ENCODE data around the gene TRIM14.

The TRIM14 gene

DNA sequence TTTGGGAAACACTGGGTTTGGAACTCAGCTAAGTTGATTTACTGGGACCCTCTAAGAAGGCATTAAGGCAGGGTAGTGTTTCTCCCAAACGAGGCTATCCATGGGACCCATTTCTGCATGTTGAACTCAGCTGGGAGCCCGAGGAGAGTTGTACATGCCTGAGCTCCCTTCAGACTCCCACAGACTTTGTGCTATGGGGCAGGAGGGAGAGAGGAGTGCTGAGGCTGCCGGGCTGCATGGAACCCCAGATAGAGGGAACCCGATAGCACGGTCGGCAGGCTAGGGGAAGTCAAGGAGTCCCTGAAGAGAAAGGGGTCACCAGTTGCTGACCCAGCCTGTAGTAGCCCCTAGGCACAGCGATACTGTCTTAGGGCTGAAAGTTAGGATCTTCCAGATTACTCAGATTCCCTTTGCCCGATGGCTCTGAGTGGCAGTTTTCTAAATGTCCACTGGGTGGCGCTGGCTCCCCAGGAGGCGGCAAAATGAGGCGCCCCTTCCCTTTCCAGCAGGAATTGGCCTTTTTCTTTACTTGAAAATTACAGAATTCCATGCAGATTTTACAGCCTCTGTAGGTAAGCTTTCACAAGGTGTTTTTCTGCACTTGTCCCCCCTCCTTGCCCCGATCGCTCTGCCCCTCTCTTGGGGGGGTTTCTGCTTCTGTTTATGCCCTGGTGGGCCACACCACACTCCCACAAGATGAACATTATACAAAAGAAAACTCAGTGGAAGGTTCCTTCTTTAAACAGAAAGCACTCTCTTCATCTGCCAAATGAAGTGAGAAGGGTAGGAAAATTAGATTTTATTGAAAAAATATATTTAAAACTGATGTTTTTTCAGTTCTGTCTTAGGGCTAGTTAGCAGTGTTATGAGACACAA is 44.7 kb downstream of the TRIM14 start:
- in situ Hi-C loops (cut with MboI; ENCODE audit: low pct_unique_long_range_greater_than_20kb, low sequenced_read_pairs, unreplicated experiment): loop anchor here (10.0 kb wide), 1 partner anchor 190 kb away; no protein-coding TSS in a partner anchor
- DNase-seq (ENCODE audit: low spot score): peak; percentile 71
- TF ChIP-seq, protein P1, sequence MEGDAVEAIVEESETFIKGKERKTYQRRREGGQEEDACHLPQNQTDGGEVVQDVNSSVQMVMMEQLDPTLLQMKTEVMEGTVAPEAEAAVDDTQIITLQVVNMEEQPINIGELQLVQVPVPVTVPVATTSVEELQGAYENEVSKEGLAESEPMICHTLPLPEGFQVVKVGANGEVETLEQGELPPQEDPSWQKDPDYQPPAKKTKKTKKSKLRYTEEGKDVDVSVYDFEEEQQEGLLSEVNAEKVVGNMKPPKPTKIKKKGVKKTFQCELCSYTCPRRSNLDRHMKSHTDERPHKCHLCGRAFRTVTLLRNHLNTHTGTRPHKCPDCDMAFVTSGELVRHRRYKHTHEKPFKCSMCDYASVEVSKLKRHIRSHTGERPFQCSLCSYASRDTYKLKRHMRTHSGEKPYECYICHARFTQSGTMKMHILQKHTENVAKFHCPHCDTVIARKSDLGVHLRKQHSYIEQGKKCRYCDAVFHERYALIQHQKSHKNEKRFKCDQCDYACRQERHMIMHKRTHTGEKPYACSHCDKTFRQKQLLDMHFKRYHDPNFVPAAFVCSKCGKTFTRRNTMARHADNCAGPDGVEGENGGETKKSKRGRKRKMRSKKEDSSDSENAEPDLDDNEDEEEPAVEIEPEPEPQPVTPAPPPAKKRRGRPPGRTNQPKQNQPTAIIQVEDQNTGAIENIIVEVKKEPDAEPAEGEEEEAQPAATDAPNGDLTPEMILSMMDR (IDR thresholded peaks at IDR 0.05; ENCODE audit: extremely low read depth, insufficient read depth, missing control alignments): peak; percentile 92

DNA sequence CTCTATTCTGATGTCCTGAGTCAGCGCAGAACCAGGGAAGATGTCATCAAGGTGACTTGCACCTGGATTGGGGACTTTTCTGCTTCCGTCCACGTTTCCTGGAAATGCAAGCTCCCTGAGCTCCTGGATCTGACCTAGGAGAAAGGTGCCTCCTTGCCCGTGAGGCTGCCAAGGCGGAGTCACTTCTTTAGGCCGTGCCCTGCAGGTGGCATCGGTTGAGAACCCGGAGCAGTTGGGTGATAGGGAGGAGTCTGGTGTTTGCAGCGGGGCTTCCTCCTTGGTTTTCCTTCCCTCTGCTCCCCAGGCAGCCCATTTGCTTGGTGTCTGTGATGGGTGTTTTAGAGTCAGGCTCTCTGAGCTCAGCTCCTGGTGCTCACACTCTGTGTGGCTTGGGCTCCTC is 47.3 kb downstream of the TRIM14 start:
- in situ Hi-C loops (cut with MboI; ENCODE audit: low pct_unique_long_range_greater_than_20kb, low sequenced_read_pairs, unreplicated experiment): loop anchor here (10.0 kb wide), 1 partner anchor 193 kb away; no protein-coding TSS in a partner anchor
- TF ChIP-seq, protein P1 (IDR thresholded peaks at IDR 0.05; ENCODE audit: extremely low read depth, insufficient read depth, missing control alignments): no peak
- no peak for DNase-seq (ENCODE audit: low spot score)

DNA sequence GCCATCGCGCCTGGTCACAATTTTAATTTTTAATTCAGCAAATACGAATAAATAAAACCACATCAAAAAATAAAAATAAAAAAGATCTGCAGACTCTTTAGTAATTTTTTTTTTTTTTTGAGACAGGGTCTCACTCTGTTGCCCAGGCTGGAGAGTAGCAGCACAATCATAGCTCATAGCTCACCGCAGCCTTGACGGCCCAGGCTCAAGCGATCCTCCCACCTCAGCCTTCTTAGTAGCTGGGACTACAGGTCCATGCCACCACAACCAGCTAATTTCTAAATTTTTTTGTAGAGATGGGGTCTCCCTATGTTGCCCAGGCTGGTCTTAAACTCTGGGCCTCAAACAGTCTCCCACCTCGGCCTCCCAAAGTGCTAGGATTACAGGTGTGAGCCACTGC is 48.3 kb downstream of the TRIM14 start:
- TF ChIP-seq, protein P1 (IDR thresholded peaks at IDR 0.05; ENCODE audit: extremely low read depth, insufficient read depth, missing control alignments): no peak
- DNase-seq (ENCODE audit: low spot score): no peak
- in situ Hi-C loops (cut with MboI; ENCODE audit: low pct_unique_long_range_greater_than_20kb, low sequenced_read_pairs, unreplicated experiment): loop anchor here (10.0 kb wide), 1 partner anchor 194 kb away; no protein-coding TSS in a partner anchor

DNA sequence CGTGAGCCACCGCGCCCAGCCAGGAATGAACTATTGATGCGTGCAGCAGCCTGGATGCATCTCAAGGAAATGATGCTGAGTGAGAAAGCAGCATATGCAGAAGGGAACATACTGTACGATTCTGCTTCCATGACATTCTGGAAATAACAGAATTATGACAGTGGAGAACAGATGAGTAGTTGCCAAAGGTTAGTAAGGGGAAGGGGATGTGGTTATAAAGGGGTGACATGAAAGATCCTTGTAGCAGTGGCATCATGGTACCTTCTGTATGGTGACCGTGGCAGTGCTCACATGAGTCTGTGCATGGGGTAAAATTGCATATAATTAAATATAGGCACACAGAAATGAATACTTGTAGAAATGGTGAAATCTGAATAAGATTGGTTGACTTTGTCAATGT is 49.5 kb downstream of the TRIM14 start:
- in situ Hi-C loops (cut with MboI; ENCODE audit: low pct_unique_long_range_greater_than_20kb, low sequenced_read_pairs, unreplicated experiment): no loop called here
- TF ChIP-seq, protein P1 (IDR thresholded peaks at IDR 0.05; ENCODE audit: extremely low read depth, insufficient read depth, missing control alignments): no peak
- no peak for DNase-seq (ENCODE audit: low spot score)

DNA sequence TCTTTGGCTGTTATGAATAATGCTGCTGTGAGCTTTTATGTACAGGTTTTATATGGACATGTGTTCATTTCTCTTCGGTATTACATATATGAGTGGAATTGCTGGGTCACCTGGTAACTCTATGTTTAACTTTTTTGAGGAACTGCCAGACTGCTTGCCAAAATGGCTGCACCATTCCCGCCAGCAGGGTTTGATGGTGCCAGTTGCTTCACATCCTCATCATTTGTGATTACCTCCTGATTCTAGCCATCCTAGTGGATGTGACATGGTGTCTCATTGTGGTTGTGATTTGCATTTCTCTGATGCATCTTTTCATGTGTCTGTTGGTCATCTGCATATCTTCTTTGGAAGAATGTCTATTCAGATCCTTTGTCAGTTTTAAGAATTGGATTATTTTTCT is 51.8 kb downstream of the TRIM14 start:
- in situ Hi-C loops (cut with MboI; ENCODE audit: low pct_unique_long_range_greater_than_20kb, low sequenced_read_pairs, unreplicated experiment): no loop called here
- DNase-seq (ENCODE audit: low spot score): no peak
- TF ChIP-seq, protein P1 (IDR thresholded peaks at IDR 0.05; ENCODE audit: extremely low read depth, insufficient read depth, missing control alignments): no peak

DNA sequence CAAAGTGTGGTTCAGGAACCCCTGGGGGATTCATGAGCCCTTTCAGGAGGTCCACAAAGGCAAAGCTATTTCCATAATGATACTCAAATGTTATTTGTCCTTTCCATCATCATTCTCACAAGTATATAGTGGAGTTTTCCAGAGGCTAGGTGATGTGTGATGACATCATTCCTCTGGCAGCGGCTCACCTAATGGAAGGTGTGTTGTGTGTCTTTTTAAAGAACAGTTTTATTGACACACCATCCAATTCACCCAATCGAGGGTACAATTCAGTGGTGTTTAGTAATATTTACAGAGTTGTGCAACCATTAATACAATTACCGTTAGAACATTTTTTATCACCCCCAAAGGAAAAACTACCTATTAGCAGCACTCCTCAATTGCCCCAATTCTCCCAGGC is 52.8 kb downstream of the TRIM14 start:
- TF ChIP-seq, protein P1 (IDR thresholded peaks at IDR 0.05; ENCODE audit: extremely low read depth, insufficient read depth, missing control alignments): no peak
- DNase-seq (ENCODE audit: low spot score): no peak
- in situ Hi-C loops (cut with MboI; ENCODE audit: low pct_unique_long_range_greater_than_20kb, low sequenced_read_pairs, unreplicated experiment): no loop called here

All from GM13977 (cell line).